ENCODE results near the gene VEGFC.

DNA sequence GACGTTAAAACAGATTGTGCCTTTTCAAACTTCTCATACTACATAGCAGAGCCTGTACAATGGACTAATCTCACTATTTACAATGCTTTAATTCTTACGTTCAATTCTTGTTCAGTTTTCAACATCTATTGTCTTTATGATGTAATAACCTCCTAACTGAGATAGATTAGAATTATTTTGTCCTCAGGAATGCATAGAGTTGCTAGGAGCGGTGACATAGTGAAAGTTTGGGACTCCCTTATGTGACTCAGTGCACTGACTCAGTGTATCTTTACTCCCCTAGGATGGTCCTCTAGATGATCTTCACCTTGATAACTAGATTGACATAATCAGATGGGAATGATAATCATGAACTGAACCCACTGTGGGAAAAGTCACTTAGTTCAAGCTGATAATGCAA lies 151.5 kb downstream of the VEGFC start:
- TF ChIP-seq, protein P1, sequence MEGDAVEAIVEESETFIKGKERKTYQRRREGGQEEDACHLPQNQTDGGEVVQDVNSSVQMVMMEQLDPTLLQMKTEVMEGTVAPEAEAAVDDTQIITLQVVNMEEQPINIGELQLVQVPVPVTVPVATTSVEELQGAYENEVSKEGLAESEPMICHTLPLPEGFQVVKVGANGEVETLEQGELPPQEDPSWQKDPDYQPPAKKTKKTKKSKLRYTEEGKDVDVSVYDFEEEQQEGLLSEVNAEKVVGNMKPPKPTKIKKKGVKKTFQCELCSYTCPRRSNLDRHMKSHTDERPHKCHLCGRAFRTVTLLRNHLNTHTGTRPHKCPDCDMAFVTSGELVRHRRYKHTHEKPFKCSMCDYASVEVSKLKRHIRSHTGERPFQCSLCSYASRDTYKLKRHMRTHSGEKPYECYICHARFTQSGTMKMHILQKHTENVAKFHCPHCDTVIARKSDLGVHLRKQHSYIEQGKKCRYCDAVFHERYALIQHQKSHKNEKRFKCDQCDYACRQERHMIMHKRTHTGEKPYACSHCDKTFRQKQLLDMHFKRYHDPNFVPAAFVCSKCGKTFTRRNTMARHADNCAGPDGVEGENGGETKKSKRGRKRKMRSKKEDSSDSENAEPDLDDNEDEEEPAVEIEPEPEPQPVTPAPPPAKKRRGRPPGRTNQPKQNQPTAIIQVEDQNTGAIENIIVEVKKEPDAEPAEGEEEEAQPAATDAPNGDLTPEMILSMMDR (IDR thresholded peaks at IDR 0.05), result no peak
- TF ChIP-seq POLR2A (IDR thresholded peaks at IDR 0.05), result no peak
